ENCODE data around the gene BLOC1S5.

DNA sequence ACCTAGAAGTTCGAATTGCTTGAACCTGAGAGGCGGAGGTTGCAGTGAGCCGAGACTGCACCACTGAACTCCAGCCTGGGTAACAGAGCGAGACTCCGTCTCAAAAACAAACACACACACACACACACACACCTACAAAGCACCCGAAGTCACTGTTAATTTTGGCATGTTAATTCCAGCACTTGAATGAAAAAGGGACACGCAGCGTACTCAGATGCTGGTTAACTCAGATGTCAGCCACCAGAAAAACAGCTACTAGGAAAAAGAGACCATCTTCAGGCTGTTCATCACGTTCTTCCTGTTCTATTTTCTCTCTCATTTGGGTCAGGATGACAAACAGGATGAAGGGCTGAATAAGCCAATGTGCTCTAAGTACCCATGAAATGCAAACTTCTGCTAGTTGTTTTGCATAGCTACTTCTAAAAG lies 46.9 kb downstream of the BLOC1S5 start:
- TF ChIP-seq POLR2AphosphoS5 (IDR thresholded peaks at IDR 0.05; ENCODE audit: low read depth, low read length): no peak
- no peak for TF ChIP-seq POLR2A (IDR thresholded peaks at IDR 0.05; ENCODE audit: low read depth, low read length)
- TF ChIP-seq TAF1 (IDR thresholded peaks at IDR 0.05; ENCODE audit: low read depth, low read length): no peak
- no peak for TF ChIP-seq SPI1 (IDR thresholded peaks at IDR 0.05; ENCODE audit: low read depth, low read length)
- no peak for TF ChIP-seq POU2F2 (IDR thresholded peaks at IDR 0.05; ENCODE audit: low read depth, low read length)

Measured in GM12891 (cell line).